Measurements from ENCODE around the gene FCHSD1. TPM values are rescaled to one million over a fixed set of nuclear protein-coding genes. Genes with fewer than 3 reads are reported as not detected.

The FCHSD1 gene
- polyA plus RNA-seq, 1 donor from 2014 or later: 4.0 TPM

Other genes with a start within 250 kb of the FCHSD1 start
- 3.2 TPM for gene PCDHGA9, start 248.6 kb downstream of the FCHSD1 start, polyA plus RNA-seq (ENCODE audit: insufficient read depth, low read depth, low replicate concordance)
- gene PCDHGB6, start 243.4 kb downstream of the FCHSD1 start, polyA plus RNA-seq (ENCODE audit: insufficient read depth, low read depth, low replicate concordance): 3.8 TPM
- 2.3 TPM for gene PCDHGA10, start 238.4 kb downstream of the FCHSD1 start, polyA plus RNA-seq (ENCODE audit: insufficient read depth, low read depth, low replicate concordance)
- gene PCDHGB7, start 233.7 kb downstream of the FCHSD1 start, polyA plus RNA-seq (ENCODE audit: insufficient read depth, low read depth, low replicate concordance): 6.1 TPM
- 1.6 TPM for gene PCDHGA11, start 230.4 kb downstream of the FCHSD1 start, polyA plus RNA-seq (ENCODE audit: insufficient read depth, low read depth, low replicate concordance)
- gene PCDHGA12, start 220.9 kb downstream of the FCHSD1 start, polyA plus RNA-seq (ENCODE audit: insufficient read depth, low read depth, low replicate concordance): 3.1 TPM
- 246 TPM for gene PCDHGC3, start 175.5 kb downstream of the FCHSD1 start, polyA plus RNA-seq (ENCODE audit: insufficient read depth, low read depth, low replicate concordance)
- gene PCDHGC4, start 166.4 kb downstream of the FCHSD1 start, polyA plus RNA-seq (ENCODE audit: insufficient read depth, low read depth, low replicate concordance): 31.8 TPM
- gene PCDHGC5, start 162.3 kb downstream of the FCHSD1 start, polyA plus RNA-seq (ENCODE audit: insufficient read depth, low read depth, low replicate concordance): 4.3 TPM
- 87.8 TPM for gene DIAPH1, start 32.4 kb downstream of the FCHSD1 start, polyA plus RNA-seq (ENCODE audit: insufficient read depth, low read depth, low replicate concordance)
- 33.7 TPM for gene HDAC3, start 14.6 kb downstream of the FCHSD1 start, polyA plus RNA-seq (ENCODE audit: insufficient read depth, low read depth, low replicate concordance)
- gene RELL2, start 14.4 kb downstream of the FCHSD1 start, polyA plus RNA-seq (ENCODE audit: insufficient read depth, low read depth, low replicate concordance): 13.1 TPM
- 3.5 TPM for gene ARAP3, start 30.8 kb upstream of the FCHSD1 start, polyA plus RNA-seq (ENCODE audit: insufficient read depth, low read depth, low replicate concordance)
- gene PCDH1, start 227.0 kb upstream of the FCHSD1 start, polyA plus RNA-seq (ENCODE audit: insufficient read depth, low read depth, low replicate concordance): 35.4 TPM